ENCODE results near the gene ATP2A3.

The ATP2A3 gene

DNA sequence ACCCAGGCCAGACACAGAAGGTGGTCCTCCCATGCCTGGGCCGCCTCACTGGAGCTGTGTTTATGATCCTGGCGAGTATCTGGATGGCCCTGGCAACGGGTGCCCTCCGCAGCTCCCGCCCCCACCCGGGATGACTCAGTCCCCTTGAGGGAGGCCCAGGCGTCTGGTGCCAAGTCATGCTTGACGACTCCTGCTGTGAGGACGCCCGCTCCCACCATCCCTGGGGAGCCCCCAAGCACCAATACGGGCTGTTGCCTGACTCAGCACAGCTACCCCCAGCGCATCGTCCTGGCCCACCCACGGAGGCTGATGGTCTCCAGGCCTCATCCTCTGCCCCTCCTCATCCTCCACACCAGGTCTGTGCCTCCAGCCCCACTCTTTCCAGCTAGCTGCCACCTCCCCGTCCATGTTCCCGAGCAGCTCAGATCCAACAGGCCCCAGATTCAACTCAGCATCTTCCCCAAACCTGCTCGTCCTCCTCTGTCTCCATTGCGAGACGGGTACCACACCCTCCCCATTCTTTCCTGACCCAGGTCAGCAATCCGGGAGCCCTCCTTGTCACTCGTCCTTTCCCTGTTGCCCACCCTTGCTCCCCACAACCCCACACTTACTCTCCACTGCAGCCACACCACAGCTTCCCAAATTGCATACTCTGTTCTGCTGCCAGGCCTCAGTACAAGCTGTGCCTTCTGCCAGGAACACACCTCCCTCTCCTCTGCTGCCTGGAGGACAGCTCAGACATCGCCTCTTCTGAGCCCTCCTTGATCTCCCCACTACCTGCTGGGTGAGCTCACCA is 74.0 kb downstream of the ATP2A3 start:
- DNase-seq (ENCODE audit: low read depth), result no peak

- DNase-seq (ENCODE audit: low read depth), result no peak
Measured at GRCh38 chr17:3889325-3890012, 74.8 kb downstream of the ATP2A3 start.

DNA sequence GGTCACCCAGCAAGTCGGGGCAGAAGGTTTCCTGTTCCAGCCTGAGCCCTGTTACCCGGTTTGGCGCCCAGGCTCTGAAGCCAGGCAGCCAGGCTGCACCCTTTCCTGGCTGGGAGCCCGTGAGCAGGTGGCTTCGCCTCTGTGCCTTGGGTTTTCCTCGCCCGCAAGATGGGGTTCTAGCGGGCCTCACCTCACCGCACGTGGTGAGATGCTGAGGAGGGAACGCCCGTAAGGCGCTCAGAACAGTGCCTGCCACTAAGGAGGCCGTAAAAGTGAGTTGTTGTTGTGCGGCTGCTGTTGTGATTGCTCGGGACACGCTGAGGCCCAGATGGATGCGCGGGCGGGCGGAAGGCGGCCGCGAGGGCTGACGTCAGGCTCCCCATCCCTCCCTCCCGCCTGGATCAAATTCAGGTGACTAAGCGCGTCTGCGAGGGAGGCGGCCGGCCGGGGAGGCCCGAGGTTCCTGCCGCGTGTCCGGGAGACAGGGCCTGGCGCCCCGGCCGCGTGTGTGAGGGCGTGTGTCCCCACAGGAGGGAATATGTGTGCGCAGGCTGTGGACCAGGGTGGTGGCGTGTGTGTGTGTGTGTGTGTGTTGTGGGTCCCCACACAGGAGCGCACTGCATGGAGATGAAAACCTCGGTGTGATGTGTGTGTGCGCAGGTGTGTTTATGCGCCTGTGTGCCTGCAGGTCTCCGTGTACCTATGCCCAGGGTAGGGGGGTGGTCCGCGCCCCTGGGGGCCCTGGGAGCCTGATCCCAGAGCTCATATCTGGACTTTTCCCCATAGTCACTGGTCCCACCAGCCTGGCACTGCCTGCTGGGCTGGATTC is 75.7 kb downstream of the ATP2A3 start:
- no peak for DNase-seq (ENCODE audit: low read depth)

- no peak for DNase-seq (ENCODE audit: low read depth)
Measured at GRCh38 chr17:3887804-3888203, 76.4 kb downstream of the ATP2A3 start.

DNA sequence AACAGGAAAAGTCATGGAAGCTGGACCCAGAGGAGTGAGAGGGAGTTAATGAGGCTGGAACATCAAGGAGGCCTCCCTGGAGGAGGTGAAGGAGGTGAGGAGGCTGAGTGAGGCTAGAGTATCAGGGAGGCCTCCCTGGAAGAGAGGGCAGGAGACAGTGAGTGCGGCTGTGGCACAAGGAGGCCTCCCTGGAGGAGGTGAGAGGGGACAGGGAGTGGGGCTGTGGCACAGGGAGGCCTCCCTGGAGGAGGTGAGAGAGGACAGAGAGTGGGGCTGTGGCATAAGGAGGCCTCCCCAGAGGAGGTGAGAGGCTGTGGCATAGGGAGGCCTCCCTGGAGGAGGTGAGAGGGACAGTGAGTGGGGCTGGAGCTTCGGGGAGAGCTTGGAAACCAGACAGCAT is 76.8 kb downstream of the ATP2A3 start:
- DNase-seq (ENCODE audit: low read depth), result no peak

DNA sequence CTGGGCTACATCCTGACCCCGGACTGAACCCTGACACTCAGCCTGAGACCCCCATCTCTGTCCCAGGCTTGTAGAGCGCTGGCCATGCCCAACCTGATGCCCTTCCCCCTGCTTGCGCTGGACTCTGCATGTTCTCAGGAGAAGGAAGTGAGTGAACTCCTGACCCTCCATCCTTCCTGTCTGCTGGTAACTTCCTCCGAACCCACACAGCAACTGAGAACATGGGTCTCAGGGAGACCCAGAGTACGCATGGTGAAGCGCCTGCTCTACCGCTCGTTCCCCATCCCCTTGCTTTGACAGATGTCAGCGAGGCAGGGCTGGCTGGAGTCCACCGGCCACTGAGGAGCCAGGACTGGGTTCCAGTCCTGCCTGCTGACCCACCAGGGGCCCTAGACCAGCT is 77.5 kb downstream of the ATP2A3 start:
- DNase-seq (ENCODE audit: low read depth), result no peak

DNA sequence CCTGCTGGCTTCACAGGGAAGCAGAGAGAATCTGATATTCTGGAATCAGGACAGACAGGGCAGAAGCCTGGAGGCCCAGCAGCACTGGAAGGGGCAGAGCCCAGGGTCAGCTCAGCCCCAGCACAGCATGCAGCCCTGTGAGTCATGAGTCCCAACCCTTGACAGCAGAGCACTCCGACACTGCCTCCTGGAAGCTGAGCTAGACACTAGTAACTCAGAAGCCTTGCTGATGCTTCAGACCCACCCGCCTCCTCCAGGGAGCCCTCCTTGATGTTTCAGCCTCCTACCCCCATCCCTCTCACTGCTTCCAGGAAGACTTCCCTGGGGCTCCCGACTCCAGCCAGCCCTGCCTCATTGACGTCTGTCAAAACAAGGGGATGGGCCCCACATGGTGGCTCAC is 78.3 kb downstream of the ATP2A3 start:
- no peak for DNase-seq (ENCODE audit: low read depth)

- DNase-seq (ENCODE audit: low read depth), result no peak
Measured at GRCh38 chr17:3885271-3885670, 79.0 kb downstream of the ATP2A3 start.

DNA sequence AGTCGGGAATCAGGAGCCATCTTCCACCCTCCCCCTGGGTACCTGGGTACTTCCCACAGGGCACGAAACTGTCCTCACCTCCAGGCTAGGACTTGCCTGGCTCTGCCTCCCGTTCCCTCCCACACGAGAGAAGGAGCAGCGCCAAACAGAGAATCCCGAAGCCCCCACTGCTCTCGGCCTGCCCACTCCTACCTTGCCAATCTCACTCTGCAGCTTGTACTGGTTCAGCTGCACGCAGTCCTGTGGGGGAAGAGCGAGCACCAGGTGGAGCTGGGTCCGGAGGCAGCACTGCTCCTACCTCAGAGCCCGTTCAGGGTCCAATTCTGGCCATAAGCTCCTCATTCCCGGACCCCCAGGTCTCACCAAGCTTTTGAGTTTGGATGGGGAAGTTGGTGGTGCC is 80.0 kb downstream of the ATP2A3 start:
- DNase-seq (ENCODE audit: low read depth), result no peak

GRCh38 chr17:3882276-3882675 is 82.0 kb downstream of the ATP2A3 start:
- DNase-seq (ENCODE audit: low read depth), result no peak

DNA sequence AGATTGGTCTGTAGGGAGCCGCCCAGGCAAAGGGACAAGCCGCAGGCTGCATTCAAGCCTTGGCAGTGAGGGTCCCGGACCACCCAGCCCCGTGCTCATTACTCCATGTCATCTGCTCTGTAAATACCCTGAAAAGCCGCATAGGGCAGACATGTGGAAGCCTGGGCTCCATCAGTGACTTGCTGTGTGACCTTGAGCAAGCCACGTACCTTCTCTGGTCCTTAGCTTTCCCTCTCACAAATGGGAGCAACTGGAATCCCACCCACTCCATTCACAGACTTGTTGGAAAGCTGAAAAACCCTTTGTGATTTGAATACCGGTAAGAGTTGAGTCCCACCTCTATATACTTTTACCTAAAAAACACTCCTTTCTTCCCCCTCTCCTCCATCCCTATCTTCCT is 83.3 kb downstream of the ATP2A3 start:
- DNase-seq (ENCODE audit: low read depth), result no peak

DNA sequence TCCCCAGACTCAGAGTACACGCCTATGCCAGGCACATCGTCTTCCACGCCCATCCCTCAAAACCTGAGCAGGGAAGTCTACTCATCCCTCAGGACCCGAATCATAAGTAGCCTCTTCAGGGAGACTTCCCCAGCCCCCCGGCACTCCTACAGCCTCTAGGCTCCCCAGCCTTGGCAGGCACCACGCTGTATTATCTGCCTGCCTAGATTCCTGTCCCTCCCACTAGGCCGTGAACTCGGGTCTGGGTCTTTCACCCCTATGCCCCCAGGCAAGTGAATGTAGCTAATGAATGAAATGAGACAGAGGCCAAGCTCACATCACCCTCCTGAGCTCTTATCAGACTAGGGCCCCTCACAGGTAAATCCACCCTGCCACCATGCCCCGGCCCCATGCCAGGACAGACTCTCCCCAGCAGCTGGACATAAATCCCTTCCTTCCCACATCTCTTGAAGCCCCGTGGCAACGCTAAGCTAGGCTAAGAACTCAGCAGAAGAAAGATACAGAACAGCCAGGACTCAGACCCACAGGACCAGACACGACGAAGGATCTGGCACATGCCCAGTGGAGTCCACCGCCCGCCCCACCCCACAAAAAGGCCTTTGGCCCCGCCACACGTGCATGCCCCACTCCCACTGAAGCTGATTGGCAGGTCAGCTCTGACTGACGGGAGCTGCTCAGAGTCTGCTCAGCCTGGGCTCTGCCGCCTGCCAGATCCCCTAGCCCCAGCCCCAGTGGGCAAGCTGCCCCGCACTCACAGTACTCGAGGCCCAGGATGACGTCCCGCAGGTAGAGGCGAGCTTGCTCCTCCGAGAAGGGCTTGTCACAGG is 84.4 kb downstream of the ATP2A3 start:
- DNase-seq (ENCODE audit: low read depth), result no peak

DNA sequence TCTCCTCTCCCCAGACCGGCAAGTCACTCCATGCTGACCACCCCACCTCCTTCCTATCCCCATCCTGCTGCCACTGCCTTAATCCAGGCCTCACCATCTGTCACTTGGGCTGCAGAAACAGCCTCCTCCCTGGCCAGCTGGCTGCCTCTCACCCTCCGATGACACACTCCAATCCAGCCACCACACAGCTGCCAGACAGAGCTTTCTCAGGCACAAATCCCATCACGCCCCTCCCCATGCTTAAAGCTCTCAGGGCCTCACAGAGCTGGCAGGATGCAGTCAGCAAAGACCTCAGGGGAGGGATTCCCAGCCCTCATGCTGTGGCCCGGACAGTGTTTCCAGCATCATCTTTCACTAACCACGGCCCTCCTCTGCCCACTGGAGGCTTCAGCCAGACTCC is 85.1 kb downstream of the ATP2A3 start:
- no peak for DNase-seq (ENCODE audit: low read depth)

DNA sequence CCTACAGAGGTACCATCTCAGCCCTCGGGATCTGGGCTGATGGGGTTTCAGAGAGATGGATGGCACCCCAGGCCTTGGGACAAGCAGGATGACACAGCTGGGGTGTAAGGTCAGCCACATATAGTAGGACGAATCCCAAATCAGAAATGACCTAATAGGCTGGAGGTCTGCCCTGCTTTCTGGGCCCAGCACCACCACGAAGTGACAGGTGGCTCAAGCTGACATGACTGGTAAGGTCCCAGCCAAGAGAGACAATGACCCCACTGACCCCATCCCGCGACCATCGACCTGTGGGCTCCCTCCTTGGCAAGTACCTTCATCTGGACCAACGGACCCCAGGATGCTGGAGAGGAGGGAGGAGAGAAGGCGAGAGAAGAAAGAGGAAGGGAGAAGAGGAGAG is 87.0 kb downstream of the ATP2A3 start:
- no peak for DNase-seq (ENCODE audit: low read depth)

DNA sequence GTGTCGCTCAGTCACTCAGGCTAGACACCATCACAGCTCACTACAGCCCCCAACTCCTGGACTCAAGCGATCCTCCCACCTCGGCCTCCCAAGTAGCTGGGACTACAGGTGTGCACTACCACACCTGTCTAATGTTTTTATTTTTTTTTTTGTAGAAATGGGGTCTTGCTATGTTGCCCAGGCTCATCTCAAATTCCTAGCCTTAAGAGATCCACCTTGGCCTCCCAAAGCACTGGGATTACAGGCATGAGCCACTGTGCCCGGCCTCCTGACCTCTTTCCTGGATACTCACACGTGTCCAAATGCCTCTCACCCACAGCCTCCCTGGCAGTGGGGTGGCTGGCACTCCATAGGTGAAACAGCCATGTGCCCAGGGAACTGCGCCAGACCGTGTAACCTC is 88.9 kb downstream of the ATP2A3 start:
- DNase-seq (ENCODE audit: low read depth), result no peak
